Ureter (tissue), 1 donor: ENCODE data around the gene PCDHGB3. TPM values are rescaled to one million over a fixed set of nuclear protein-coding genes. Genes with fewer than 3 reads are reported as not detected.
A peak's percentile ranks its signal among the peaks of the same experiment; 100 is the strongest.
"Not testable (repeated sequence)": the region's sequence is repeated elsewhere in the genome, so short reads cannot be mapped to it uniquely, and the experiment has no call there.

Experiments used
- DNase-seq: peaks from one replicate; pipeline ENCODE4 v3.0.0-alpha.2; 2020; ENCODE audit warnings: low spot score
- total RNA-seq: library from RNA; stranded (reverse); gene quantifications from one replicate; pipeline ENCODE4 v1.2.4, GENCODE V29; 2023
- donor health status: DM: yes; HTN: yes; CAD: no.

PCDHGB3 gene
- total RNA-seq, 1 donor from 2014 or later = 3.2 TPM

DNA sequence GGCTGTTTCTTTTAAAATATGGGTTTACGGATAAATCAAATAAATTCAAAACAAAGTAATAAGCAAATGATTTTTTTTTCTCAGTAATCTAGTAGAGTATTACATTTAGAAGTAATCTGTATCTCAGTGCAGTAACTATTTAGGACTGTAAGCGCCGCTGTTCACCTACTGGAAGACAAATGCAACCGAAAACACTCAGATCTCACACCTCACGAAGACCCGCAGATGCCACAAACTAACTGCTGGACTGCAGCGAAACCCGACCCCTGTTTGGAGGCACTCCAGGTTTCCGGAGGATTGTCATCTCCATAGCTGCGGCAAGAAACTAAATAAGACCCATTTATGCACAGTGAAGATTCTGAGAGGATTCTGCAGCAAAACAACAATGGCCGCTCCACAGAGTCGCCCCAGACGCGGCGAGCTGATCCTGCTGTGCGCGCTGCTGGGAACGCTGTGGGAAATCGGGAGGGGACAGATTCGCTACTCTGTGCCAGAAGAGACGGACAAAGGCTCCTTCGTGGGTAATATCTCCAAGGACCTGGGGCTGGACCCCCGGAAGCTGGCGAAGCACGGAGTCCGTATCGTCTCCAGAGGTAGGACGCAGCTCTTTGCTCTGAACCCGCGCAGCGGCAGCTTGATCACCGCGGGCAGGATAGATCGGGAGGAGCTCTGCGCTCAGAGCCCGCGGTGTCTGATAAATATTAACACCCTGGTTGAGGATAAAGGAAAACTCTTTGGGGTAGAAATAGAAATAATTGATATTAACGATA lies 22.6 kb downstream of the PCDHGB3 start, which contains the start of gene PCDHGA8:
Gene PCDHGA8 (plus strand): TSS at position 205 of the 770 bp plus-strand sequence. CDS start 181 bp downstream, at position 386.
- no peak for DNase-seq

DNA sequence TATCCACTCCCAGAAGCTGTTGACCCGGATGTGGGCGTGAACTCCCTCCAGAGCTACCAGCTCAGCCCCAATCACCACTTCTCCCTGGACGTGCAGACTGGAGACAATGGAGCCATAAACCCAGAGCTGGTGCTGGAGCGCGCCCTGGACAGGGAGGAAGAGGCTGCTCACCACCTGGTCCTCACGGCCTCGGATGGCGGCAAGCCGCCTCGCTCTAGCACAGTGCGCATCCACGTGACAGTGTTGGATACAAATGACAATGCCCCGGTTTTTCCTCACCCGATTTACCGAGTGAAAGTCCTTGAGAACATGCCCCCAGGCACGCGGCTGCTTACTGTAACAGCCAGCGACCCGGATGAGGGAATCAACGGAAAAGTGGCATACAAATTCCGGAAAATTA lies 23.2 kb downstream of the PCDHGB3 start:
- DNase-seq = no peak

- not testable (repeated sequence) for DNase-seq
Observed at GRCh38 chr5:141394401-141395187, 24.6 kb downstream of the PCDHGB3 start.

- DNase-seq = not testable (repeated sequence)
Observed at GRCh38 chr5:141397756-141398551, 27.9 kb downstream of the PCDHGB3 start, which contains the start of gene PCDHGB5. TSS of gene PCDHGB5 (plus strand) at chr5:141397947. CDS start at chr5:141398128, 181 bp downstream.

- no peak for DNase-seq
Observed at GRCh38 chr5:141398608-141399007, 28.6 kb downstream of the PCDHGB3 start.

- no peak for DNase-seq
Observed at GRCh38 chr5:141399555-141400258, 29.7 kb downstream of the PCDHGB3 start.

DNA sequence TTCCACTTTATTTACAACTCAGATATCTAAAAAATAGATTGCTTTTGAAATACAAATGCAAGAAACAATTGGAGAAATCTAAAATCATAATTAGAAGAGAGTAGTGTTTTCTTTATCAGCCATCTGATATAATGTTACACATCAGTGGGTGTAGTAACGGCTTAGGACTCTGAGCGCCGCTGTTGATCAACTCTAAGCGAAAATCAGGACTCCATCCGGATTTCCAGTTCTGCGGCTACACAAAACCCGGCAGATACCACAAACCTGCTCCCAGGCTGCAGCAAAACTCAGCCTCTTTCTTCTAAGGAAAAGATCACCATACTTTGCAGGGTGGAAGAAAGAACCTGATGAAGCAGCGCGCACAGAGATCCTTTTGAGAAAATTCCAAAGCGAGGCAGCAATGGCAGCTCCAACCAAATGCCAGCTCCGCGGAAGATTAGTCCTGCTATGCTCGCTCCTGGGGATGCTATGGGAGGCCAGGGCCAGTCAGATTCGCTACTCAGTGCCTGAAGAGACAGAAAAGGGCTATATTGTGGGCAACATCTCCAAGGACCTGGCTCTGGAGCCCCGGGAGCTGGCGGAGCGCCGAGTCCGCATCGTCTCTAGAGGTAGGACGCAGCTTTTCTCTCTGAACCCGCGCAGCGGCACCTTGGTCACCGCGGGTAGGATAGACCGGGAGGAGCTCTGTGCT lies 32.7 kb downstream of the PCDHGB3 start, which contains the start of gene PCDHGA9:
Gene PCDHGA9 (plus strand): TSS at position 226 of the 691 bp plus-strand sequence. CDS start 175 bp downstream, at position 401.
- no peak for DNase-seq

DNA sequence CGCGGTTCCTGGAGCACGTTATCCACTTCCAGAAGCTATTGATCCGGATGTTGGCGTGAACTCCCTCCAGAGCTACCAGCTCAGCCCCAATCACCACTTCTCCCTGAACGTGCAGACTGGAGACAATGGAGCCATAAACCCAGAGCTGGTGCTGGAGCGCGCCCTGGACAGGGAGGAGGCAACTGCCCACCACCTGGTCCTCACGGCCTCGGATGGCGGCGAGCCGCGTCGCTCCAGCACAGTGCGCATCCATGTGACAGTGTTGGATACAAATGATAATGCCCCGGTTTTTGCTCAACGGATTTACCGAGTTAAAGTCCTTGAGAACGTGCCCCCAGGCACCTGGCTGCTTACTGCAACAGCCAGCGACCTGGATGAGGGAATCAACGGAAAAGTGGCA lies 33.3 kb downstream of the PCDHGB3 start:
- DNase-seq = no peak

DNA sequence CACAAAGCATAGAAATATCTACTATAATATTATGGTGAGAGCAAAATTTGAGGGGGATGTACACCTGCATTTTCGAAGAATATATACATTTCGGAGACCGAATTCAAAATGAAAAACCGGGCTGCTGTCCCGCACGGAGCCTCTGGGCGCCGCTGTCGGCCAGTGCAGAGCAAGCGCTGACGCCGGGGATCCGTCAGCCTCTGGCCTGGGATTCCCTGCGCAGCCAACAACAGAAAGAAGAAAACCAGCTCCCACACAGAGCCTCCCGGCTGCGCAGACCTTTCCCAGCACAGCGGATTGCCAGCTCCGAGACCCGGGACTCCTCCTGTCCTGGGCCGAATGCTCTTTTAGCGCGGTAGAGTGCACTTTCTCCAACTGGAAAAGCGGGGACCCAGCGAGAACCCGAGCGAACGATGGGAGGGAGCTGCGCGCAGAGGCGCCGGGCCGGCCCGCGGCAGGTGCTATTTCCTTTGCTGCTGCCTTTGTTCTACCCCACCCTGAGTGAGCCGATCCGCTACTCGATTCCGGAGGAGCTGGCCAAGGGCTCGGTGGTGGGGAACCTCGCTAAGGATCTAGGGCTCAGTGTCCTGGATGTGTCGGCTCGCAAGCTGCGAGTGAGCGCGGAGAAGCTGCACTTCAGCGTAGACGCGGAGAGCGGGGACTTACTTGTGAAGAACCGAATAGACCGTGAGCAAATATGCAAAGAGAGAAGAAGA lies 37.9 kb downstream of the PCDHGB3 start, which contains the start of gene PCDHGB6:
Gene PCDHGB6 (plus strand): TSS at position 232 of the 716 bp plus-strand sequence. CDS start 182 bp downstream, at position 414.
- DNase-seq = not testable (repeated sequence)

DNA sequence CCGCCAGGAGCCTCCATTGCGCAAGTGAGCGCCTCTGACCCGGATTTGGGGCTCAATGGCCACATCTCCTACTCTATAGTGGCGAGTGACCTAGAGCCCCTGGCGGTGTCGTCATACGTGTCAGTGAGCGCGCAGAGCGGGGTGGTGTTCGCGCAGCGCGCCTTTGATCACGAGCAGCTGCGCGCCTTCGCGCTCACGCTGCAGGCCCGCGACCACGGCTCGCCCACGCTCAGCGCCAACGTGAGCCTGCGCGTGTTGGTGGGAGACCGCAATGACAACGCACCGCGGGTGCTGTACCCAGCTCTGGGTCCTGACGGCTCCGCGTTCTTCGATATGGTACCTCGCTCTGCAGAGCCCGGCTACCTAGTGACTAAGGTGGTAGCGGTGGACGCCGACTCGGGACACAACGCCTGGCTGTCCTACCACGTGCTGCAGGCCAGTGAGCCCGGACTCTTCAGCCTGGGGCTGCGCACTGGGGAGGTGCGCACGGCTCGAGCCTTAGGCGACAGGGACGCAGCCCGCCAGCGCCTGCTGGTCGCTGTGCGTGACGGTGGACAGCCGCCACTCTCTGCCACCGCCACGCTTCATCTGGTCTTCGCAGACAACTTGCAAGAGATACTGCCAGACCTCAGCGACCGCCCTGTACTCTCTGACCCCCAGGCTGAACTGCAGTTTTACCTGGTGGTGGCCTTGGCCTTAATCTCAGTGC lies 39.7 kb downstream of the PCDHGB3 start:
- no peak for DNase-seq

DNA sequence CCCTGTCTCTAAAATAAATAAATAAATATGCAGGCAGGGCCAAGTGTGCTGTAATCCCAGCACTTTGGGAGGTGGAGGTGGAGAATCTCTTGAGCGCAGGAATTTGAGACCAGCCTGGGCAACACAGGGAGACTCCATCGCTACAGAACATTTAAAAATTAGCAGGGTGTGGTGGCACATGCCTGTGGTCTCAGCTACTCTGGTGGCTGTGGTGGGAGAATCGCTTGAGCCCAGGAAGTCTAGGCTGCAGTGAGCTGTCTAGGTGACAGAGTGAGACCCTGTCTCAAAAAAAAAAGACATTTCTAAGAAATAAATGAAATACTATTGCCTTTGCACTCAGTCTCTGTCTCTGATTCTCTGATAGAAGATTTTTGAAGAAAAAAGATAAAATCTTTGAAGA lies 41.5 kb downstream of the PCDHGB3 start:
- DNase-seq = no peak

DNA sequence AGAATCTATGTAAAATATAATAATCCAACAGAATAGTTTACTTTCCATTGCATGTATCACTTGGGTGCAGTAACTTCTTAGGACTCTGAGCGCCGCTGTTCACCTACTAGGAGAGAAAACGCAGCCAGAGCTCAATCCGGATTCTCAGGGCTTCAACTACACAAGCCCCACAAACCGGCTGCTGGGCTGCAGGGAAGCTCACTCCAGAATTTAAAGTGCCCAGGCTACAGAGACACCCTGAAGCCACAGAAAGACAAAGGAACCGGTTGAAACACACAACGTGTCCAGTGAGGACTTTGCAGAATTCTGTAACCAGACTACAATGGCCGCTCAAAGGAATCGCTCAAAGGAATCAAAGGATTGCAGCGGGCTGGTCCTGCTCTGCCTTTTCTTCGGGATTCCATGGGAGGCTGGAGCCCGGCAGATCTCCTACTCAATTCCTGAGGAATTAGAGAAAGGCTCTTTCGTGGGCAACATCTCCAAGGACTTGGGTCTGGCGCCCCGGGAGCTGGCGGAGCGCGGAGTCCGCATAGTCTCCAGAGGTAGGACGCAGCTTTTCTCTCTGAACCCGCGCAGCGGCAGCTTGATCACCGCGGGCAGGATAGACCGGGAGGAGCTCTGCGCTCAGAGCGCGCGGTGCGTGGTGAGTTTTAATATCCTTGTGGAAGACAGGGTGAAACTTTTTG lies 43.0 kb downstream of the PCDHGB3 start, which contains the start of gene PCDHGA10:
Gene PCDHGA10 (plus strand): TSS at position 134 of the 686 bp plus-strand sequence. CDS start 189 bp downstream, at position 323.
- no peak for DNase-seq

- no peak for DNase-seq
Observed at GRCh38 chr5:141413540-141414069, 43.6 kb downstream of the PCDHGB3 start.

DNA sequence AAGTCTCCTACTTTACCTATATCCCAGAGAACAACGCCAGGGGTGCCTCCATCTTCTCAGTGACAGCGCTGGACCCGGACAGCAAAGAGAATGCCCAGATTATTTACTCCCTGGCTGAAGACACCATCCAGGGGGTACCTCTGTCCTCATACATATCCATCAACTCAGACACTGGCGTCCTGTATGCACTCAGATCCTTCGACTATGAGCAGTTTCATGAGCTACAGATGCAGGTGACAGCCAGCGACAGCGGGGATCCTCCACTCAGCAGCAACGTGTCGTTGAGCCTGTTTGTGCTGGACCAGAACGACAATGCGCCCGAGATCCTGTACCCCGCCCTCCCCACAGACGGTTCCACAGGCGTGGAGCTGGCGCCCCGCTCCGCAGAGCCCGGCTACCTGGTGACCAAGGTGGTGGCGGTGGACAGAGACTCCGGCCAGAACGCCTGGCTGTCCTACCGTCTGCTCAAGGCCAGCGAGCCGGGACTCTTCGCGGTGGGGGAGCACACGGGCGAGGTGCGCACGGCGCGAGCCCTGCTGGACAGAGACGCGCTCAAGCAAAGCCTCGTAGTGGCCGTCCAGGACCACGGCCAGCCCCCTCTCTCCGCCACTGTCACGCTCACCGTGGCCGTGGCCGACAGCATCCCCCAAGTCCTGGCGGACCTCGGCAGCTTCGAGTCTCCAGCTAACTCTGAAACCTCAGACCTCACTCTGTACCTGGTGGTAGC lies 44.7 kb downstream of the PCDHGB3 start:
- DNase-seq = not testable (repeated sequence)

DNA sequence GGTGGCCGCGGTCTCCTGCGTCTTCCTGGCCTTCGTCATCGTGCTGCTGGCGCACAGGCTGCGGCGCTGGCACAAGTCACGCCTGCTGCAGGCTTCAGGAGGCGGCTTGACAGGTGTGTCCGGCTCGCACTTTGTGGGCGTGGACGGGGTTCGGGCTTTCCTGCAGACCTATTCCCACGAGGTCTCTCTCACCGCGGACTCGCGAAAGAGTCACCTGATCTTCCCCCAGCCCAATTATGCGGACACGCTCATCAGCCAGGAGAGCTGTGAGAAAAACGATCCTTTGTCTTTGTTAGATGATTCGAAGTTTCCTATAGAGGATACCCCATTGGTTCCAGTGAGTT lies 45.2 kb downstream of the PCDHGB3 start:
- not testable (repeated sequence) for DNase-seq

DNA sequence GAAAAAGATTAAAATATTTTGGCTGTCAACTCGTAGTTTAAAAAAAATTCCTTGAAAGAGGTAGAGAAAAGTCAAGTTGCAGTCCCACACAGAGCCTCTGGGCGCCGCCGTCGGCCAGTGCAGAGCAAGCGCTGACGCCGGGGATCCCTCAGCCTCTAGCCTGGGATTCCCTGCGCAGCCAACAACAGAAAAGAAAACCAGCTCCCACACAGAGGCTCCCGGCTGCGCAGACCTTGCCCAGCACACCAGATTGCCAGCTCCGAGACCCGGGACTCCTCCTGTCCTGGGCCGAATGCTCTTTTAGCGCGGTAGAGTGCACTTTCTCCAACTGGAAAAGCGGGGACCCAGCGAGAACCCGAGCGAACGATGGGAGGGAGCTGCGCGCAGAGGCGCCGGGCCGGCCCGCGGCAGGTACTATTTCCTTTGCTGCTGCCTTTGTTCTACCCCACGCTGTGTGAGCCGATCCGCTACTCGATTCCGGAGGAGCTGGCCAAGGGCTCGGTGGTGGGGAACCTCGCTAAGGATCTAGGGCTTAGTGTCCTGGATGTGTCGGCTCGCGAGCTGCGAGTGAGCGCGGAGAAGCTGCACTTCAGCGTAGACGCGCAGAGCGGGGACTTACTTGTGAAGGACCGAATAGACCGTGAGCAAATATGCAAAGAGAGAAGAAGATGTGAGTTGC lies 47.6 kb downstream of the PCDHGB3 start, which contains the start of gene PCDHGB7:
Gene PCDHGB7 (plus strand): TSS at position 184 of the 679 bp plus-strand sequence. CDS start 183 bp downstream, at position 367.
- peak; percentile 61 for DNase-seq
